T-helper 22 cell (primary cell): ENCODE measurements around the gene PVALEF.

ENCODE experiments used
- DNase-seq: peaks from one replicate; pipeline ENCODE4 v3.0.0-alpha.2; 2020; ENCODE audit warnings: low read depth

PVALEF gene

GRCh38 chr17:81197409-81197795 is 32.1 kb downstream of the PVALEF start:
- DNase-seq: no peak

- DNase-seq: no peak
These were observed 32.7 kb downstream of the PVALEF start for GRCh38 chr17:81197831-81198490.

GRCh38 chr17:81198826-81199481 is 33.6 kb downstream of the PVALEF start:
- DNase-seq: no peak

- DNase-seq: no peak
These were observed 34.1 kb downstream of the PVALEF start for GRCh38 chr17:81199482-81199830.

- DNase-seq: no peak
These were observed 34.9 kb downstream of the PVALEF start for GRCh38 chr17:81200201-81200600.

GRCh38 chr17:81200695-81201580 is 35.6 kb downstream of the PVALEF start:
- no peak for DNase-seq

- DNase-seq: no peak
These were observed 37.0 kb downstream of the PVALEF start for GRCh38 chr17:81202318-81202717.

GRCh38 chr17:81203136-81203535 is 37.8 kb downstream of the PVALEF start:
- DNase-seq: no peak

GRCh38 chr17:81204578-81204977 is 39.3 kb downstream of the PVALEF start:
- no peak for DNase-seq

GRCh38 chr17:81206166-81206565 is 40.9 kb downstream of the PVALEF start:
- DNase-seq: no peak

- no peak for DNase-seq
These were observed 41.4 kb downstream of the PVALEF start for GRCh38 chr17:81206657-81207056.

GRCh38 chr17:81207610-81208581 is 42.6 kb downstream of the PVALEF start:
- DNase-seq: no peak

- no peak for DNase-seq
These were observed 43.3 kb downstream of the PVALEF start for GRCh38 chr17:81208651-81209050.

GRCh38 chr17:81209141-81209540 is 43.8 kb downstream of the PVALEF start:
- DNase-seq: no peak

GRCh38 chr17:81210466-81210865 is 45.2 kb downstream of the PVALEF start:
- DNase-seq: no peak

- no peak for DNase-seq
These were observed 45.6 kb downstream of the PVALEF start for GRCh38 chr17:81210868-81211267.

GRCh38 chr17:81212365-81212764 is 47.1 kb downstream of the PVALEF start:
- DNase-seq: no peak

GRCh38 chr17:81213978-81214377 is 48.7 kb downstream of the PVALEF start:
- no peak for DNase-seq

GRCh38 chr17:81217491-81217890 is 52.2 kb downstream of the PVALEF start:
- no peak for DNase-seq

GRCh38 chr17:81218459-81218858 is 53.2 kb downstream of the PVALEF start:
- DNase-seq: no peak

- DNase-seq: no peak
These were observed 53.7 kb downstream of the PVALEF start for GRCh38 chr17:81218991-81219390.
